ENCODE results near the gene VCAN. TPM values are rescaled to one million over a fixed set of nuclear protein-coding genes. Genes with fewer than 3 reads are reported as not detected.

VCAN gene
- polyA plus RNA-seq, 2 of the 4 experiments (the other 2 are of a cell fraction) = 26.0 to 42.0 TPM

DNA sequence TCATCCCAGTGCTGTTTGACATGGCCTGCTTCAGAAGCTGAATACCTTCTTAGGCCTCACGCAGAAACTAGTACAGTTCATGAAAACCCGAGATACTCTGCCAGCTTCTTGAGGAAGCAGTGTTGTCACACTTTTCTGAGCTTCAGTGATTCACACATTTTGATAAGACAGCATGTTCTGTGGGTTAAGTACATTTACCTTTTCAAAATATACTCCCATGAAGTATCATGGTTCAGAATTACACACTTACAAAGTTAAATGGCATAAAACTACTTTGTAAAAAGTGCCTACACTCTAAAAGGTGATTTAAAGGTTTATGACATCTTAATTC lies 56.9 kb downstream of the VCAN start:
- no peak for TF ChIP-seq NPAS2 (CRISPR knock-in tag; IDR thresholded peaks at IDR 0.05; ENCODE audit: borderline replicate concordance)
- no peak for ATAC-seq
- Histone ChIP-seq H3K9me3 (no peaks in the 10 kb centered on the region), H3K4me1 (no peaks in the 10 kb centered on the region), H3K4me3 (no peak overlapping the region), H3K4me2 (no peak overlapping the region), H3K27ac (no peak overlapping the region)
- CTCF ChIA-PET = no interaction called here
- WGBS (ENCODE audit: missing lambda C conversion rate) = 53% methylated on average over 2 of the region's 2 CpGs
- POLR2A ChIA-PET = no interaction called here
- FAIRE-seq = no peak
- no peak for DNase-seq (ENCODE audit: low read depth in 1 of 2, low spot score in 1 of 2)

GRCh38 chr5:83530193-83530592 lies 58.6 kb downstream of the VCAN start:
- no peak overlapping the region for H3K4me2 ChIP-seq
- no peaks in the 10 kb centered on the region for H3K9me3 ChIP-seq
- no peak overlapping the region for H3K4me3 ChIP-seq
- CTCF ChIA-PET = interaction anchor here (0.8 kb wide), 1 partner anchor 11 kb away, joined by 3 read pairs; no protein-coding TSS in a partner anchor
- ATAC-seq = no peak
- no peak for DNase-seq (ENCODE audit: low read depth in 1 of 2, low spot score in 1 of 2)
- TF ChIP-seq HOXA7 (CRISPR knock-in tag; IDR thresholded peaks at IDR 0.05) (no peak), KDM5A (IDR thresholded peaks at IDR 0.05) (no peak), EP300 (IDR thresholded peaks at IDR 0.05) (no peak), CEBPB (IDR thresholded peaks at IDR 0.05) (no peak), FOXS1 (CRISPR knock-in tag; IDR thresholded peaks at IDR 0.05) (no peak), ZNF302 (CRISPR knock-in tag; IDR thresholded peaks at IDR 0.05) (no peak), HOXB5 (CRISPR knock-in tag; IDR thresholded peaks at IDR 0.05) (no peak), MAFK (IDR thresholded peaks at IDR 0.05; ENCODE audit: partially characterized antibody) (no peak), FOSL2 (IDR thresholded peaks at IDR 0.05) (no peak), FOSL2 (CRISPR knock-in tag; IDR thresholded peaks at IDR 0.05) (no peak), TFCP2L1 (CRISPR knock-in tag; IDR thresholded peaks at IDR 0.05) (no peak)
- POLR2A ChIA-PET = no interaction called here
- no peak overlapping the region for H3K27ac ChIP-seq
- no peak for FAIRE-seq
- H3K4me1 ChIP-seq = no peaks in the 10 kb centered on the region
- WGBS (ENCODE audit: missing lambda C conversion rate) = 47% methylated on average over 2 of the region's 2 CpGs

GRCh38 chr5:83531661-83532060 lies 60.1 kb downstream of the VCAN start:
- WGBS (ENCODE audit: missing lambda C conversion rate) = 83% methylated on average over 1 of the region's 1 CpG
- no peaks in the 10 kb centered on the region for H3K9me3 ChIP-seq
- no peak for TF ChIP-seq MAX (IDR thresholded peaks at IDR 0.05)
- TF ChIP-seq TP53 (CRISPR knock-in tag; IDR thresholded peaks at IDR 0.05) = no peak
- TF ChIP-seq KDM1A (IDR thresholded peaks at IDR 0.05; ENCODE audit: low read depth) = no peak
- no peak for TF ChIP-seq ZSCAN20 (CRISPR knock-in tag; IDR thresholded peaks at IDR 0.05)
- no peak for TF ChIP-seq ZC3H11A (IDR thresholded peaks at IDR 0.05)
- TF ChIP-seq ATOH8 (CRISPR knock-in tag; IDR thresholded peaks at IDR 0.05; ENCODE audit: low read depth) = no peak
- TF ChIP-seq RARB (CRISPR knock-in tag; IDR thresholded peaks at IDR 0.05) = no peak
- no peak for TF ChIP-seq MYC (IDR thresholded peaks at IDR 0.05; ENCODE audit: borderline replicate concordance, low read length)
- no peak for TF ChIP-seq ESRRA (IDR thresholded peaks at IDR 0.05; ENCODE audit: borderline replicate concordance, low read length)
- TF ChIP-seq TFCP2L1 (CRISPR knock-in tag; IDR thresholded peaks at IDR 0.05) = no peak
- no peak for TF ChIP-seq HEYL (CRISPR knock-in tag; IDR thresholded peaks at IDR 0.05)
- no peak for TF ChIP-seq FOSB (CRISPR knock-in tag; IDR thresholded peaks at IDR 0.05)
- TF ChIP-seq CBX2 (IDR thresholded peaks at IDR 0.05; ENCODE audit: borderline replicate concordance, low read depth) = no peak
- no peak for TF ChIP-seq CHD2 (IDR thresholded peaks at IDR 0.05; ENCODE audit: low read length, partially characterized antibody)
- ChIA-PET CTCF (no interaction called here), POLR2A (no interaction called here)
- no peak for DNase-seq (ENCODE audit: low read depth in 1 of 2, low spot score in 1 of 2)
- no peak overlapping the region for H3K4me3 ChIP-seq
- H3K4me2 ChIP-seq = no peak overlapping the region
- FAIRE-seq = no peak
- H3K4me1 ChIP-seq = no peaks in the 10 kb centered on the region
- no peak overlapping the region for H3K27ac ChIP-seq
- no peak for ATAC-seq
